GM18867 (cell line): Measurements from ENCODE around the gene CAMTA1.

Source experiments
- ATAC-seq: cut with Tn5 transposase; IDR thresholded peaks from one replicate; pipeline ENCODE4 v1.9.1; 2021; ENCODE audit warnings: mild to moderate bottlenecking, moderate library complexity; ENCODE audit not compliant: unreplicated experiment

Gene CAMTA1

DNA sequence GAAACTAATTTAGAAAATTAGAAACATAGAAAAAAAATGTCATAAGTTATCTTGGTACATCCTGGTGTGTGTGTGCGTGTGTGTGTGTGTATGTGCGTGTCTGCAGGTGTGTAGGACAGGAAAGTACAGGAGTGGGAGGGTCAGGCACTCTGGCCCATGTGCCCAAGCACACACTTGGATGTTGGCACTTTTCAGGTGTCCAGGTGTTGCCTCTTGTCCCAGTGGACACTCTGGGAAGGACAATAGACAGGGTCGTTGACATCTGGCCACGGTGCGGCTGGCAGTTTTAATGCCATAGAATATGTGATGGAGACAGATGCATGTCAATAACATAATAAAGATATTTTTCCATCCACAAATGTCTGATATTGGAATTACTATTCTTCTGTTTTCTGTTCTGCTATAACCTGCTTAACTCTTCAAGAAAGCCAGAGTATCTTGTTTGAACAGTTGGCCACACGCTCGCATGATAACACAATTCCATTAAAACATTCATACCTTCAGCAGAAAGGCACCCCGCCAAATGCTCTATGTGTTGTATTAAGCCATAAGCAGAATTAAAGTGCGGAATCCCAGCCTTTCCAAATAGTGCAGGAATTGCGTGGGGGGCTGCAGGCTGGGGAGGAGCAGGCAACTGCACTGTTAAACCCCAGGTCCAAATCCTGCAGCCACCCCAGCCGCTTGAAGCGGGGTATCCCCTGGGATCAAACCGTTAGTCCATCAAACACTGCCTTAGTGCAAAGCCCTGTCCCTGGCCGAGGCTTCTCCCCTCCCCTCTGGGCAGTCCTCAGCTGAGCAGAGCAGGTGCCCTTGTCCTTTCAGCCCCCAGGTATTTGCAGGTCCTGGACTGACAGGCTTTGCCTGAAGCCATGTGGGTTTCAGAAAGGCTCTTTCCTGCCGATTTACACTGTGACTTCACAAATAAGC is 390.0 kb downstream of the CAMTA1 start:
- ATAC-seq = no peak

DNA sequence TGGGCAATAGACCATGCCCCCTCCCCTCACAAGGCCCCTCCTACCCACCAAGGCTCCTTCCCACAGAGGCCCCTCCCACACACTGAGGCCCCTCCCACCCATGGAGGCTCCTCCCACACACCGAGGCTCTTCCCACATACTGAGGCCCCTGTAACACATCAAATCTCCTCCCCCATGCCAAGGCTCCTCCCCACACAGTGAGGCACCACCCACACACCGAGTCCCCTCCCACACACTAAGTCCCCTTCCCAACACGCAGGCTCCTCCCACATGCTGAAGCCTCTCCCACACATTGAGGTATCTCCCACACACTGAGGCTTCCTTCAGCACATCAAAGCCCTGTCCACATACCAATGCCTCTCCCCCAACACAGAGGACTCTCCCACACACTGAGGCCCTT is 391.8 kb downstream of the CAMTA1 start:
- ATAC-seq = no peak

DNA sequence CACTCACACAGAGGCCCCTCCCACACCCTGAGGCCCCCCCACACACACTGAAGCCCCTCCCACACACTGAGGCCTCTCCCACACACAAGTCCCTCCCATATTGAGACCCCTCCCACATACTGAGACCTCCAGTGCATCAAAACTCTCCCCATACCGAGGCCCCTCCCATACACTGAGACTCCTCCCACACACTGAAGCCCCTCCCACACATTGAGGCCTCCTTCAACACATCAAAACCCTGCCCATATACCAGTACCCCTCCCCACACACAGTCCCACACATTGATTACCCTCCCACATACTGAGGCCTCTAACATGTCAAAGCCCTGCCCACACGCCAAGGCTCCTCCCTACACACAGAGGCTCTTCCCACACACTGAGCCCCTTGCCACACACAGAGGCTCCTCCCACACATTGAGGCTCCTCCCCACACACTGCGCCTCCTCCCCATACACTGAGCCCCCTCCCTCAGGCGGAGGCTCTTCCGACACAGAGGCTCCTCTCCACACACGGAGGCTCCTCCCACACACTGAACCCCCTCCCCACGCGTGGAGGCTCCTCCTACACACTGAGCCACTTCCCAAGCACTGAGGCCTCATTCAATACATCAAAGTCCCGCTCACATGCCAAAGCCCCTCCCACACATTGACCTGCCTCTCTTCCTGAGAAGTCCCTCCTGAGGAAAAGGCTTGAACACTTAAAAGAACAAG is 392.3 kb downstream of the CAMTA1 start:
- ATAC-seq = no peak

DNA sequence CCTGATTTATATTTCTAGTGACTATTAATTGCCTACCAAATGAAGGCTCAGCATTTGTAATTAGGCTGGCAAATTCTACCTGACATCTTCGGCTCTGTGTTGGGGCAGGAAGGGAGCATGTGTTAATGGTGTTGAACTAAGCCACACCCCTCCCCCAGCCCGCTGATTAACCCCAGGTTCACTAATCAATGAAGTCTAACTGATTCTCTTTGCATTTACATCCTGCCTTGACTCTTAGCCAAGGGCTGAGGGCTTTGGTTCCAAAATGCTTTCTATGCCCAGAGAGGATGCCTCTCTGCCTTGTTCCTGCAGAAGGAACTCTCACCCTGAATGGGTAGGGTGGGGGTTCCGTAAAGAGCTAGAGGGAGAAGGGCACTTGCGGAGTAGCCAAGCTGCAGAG is 393.1 kb downstream of the CAMTA1 start:
- no peak for ATAC-seq

DNA sequence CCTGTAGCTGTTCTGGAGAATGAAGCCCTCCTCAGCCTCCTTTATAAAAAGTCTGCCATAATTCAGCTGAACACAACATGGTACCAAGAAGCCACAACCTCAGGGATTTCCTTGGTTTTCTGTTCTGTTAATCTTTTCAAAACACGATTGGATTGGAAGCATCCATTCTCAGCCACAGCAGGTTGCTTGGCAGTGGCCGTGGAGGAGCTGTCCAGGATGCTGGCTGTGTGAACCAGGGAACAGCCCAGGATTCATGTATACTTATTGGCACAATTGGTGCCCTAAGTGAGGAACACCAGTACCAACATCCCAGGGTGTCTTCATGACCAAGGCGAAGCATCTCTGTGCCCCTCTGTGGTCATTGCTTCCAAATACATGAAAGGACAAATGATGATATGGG is 393.5 kb downstream of the CAMTA1 start:
- no peak for ATAC-seq

- no peak for ATAC-seq
Measured at GRCh38 chr1:7185721-7186120, 400.5 kb downstream of the CAMTA1 start.

DNA sequence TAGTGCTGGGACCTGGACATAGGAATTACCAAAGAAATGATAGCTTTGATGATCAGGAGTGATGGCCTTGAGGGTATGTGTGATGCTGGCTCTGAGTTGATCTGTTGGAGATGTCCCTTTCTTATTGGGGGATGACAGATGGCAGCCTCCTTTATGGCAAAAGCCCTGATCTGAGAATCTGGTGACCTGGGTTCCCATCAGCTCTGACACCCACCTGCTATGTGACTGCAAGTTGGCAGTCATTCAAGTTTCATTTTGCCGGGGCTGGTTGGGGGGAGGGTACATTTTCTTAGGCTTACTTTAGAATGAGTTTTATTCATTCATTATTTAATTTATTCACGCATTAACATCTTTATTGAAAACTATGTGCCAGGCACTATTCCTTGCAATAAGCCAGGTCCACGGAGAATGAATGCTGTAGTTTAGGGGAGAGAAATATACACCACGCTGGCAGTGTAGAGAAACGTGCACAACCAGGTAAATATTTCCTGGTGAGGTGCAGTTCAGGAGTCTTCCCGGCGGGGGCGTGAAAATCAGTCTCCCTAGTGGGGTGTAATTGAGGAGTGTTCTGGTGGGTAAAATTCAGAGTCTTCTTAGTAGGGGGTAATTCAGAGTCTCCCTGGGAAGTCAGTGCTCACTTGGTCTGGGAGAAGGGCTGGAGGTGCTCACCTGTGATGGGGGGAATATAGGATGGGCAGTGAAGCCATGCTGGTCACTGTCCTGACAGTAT is 401.3 kb downstream of the CAMTA1 start:
- ATAC-seq = no peak

GRCh38 chr1:7187112-7187493 is 401.8 kb downstream of the CAMTA1 start:
- ATAC-seq = no peak

DNA sequence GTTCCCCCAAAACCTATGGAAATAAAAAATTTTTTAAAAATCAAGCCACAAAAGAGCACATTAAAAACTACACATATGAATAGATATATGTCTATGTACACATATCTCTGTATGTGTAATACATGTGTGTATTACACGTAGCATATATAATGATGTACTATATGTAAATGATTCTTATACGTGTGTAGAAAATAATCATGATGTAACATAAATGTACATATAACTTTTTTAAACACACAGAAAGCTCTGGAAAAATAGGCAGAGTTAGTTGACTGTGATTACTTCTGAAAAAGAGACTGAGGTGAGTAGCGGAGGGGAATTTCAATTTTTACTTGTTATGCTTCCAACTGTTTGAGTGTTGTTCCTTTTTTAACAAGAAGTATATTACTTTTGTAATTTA is 405.0 kb downstream of the CAMTA1 start:
- ATAC-seq = no peak

GRCh38 chr1:7192453-7192852 is 407.2 kb downstream of the CAMTA1 start:
- no peak for ATAC-seq

- no peak for ATAC-seq
Measured at GRCh38 chr1:7196036-7196911, 411.0 kb downstream of the CAMTA1 start.

- ATAC-seq = no peak
Measured at GRCh38 chr1:7198664-7199063, 413.4 kb downstream of the CAMTA1 start.

DNA sequence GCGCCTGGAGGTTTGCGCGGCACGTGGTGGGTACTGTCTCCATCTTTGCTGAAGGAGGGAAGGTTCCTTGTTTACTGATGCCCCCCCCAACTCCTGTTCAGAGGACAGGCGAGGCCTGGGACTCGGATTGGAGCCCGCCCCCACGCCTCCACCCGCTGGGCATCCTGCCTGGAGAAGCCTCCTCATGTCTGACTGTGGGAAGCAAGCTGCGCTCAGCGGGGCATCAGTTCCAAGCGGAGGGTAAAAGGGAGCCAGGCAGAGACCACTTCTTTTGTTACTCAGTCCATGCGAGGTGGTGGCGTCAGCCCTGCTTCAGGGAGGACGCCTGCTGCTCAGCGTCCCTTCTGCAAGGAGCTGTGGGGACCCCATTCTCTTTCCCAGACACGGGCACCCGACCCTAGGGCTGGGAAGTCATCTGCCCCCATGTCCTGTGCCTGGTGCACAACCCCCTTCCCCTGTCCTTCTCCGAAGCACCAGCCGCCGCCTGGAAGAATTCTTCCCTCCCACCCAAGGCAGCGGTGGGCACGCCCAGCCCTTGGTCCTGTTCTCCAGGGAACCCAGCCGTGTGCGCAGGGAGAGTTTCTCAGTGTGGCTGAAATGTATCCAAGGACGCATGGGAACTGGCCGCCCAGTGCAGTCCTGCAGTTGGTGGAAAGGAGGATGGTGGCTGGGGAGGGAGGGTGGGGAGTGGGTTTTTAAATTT is 414.0 kb downstream of the CAMTA1 start:
- ATAC-seq = no peak

GRCh38 chr1:7207875-7208646 is 422.8 kb downstream of the CAMTA1 start:
- no peak for ATAC-seq

DNA sequence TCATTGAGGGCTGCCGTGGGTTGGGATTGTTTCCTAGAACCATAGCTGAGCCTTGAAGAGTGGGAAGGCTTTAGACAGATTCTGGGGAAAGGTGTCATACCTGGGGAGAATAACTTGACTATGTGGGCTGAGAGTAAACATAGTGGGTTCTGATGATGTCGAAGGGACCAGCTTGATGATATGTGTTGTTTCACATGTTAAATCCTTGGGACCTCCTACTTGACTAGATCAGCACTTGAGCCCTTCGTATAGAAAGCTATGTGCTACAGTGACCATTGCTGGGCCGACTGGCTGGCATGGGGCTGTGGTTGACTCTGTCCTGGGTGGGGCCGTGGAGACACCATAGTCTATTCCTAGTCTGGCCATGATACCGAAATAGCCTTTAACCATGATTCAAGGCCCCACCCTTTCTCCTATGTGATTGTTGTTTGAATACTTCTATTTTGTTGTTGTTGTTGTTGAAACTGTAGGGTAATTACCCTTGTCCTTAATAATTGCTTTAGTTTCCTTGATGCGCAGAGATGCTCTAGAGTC is 423.5 kb downstream of the CAMTA1 start:
- no peak for ATAC-seq

- no peak for ATAC-seq
Measured at GRCh38 chr1:7209336-7209735, 424.1 kb downstream of the CAMTA1 start.

DNA sequence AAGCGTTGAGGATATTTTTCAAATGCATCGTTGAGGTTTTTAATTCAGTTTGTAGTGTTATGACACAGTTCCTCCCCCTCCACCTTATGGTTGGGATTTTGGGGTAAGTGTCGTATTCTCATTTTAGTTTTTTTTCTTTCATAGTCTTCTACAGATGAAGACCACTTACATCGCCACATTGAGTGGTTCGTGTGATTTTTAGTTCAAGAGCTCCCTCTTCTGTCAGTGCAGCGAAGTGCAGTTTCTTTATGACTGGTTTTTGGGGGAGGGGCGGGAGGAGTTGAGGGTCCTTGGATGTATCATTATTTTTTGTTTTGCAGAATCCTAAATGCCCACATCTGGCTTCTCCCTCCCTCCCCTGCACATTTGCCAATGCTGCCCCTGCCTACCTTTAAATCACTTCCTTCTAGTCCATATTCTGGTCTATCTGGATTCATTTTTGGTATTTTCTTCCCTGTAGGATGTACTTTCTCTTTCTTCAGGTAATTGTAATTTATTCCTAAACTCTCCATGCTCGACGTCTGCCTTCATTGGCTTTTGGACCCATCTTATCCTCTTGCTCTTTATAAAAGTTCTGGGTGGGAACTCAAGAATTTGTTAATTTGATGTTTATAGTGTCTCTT is 433.1 kb downstream of the CAMTA1 start:
- no peak for ATAC-seq

DNA sequence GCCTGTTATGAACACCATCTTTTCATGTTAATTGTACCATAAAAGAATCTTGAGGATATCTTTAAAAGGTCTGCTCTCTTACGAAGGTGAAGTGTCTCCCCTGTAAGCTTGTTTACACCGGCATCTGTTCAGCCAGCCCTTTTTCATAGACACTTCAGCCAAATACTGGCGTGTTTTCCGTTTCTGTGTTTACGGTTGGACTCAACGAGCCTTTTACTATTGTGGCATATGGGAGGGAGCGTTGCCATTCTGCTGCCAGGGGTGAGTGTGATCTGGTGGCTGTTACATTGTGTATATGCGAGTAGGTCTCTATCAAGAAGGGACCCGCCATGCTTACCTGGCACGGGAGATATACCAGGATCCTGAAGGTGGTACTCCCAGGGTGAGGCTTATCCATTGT is 433.8 kb downstream of the CAMTA1 start:
- ATAC-seq = no peak

- no peak for ATAC-seq
Measured at GRCh38 chr1:7220007-7220406, 434.8 kb downstream of the CAMTA1 start.
